Measurements from ENCODE around the gene MET.

MET gene

DNA sequence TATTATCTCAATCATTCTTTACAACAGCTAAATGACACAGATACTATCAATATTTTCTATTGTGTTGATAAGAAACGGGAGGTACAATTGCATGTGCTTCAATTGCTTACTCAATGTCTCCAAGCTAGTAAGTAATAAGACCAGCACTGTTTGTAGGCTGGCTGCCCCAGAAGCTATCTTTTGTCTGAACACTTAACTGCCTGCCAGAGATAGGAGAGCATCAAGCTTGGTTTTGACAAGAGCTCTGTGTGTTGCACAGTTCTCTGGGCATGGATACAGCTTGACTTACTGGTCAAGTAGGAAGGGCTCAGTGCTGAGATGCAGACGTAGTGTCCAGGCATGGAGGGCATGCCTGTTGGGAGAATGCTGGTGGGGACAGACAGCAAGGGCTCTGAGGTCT, 164.1 kb downstream of the MET start:
- TF ChIP-seq CTCF (IDR thresholded peaks at IDR 0.05; ENCODE audit: borderline replicate concordance, control extremely low read depth, extremely low read depth, insufficient read depth, missing control alignments) = no peak
- no peak for DNase-seq (ENCODE audit: low spot score)
- in situ Hi-C loops (cut with MboI; ENCODE audit: low sequenced_read_pairs, unreplicated experiment) = no loop called here

- TF ChIP-seq CTCF (IDR thresholded peaks at IDR 0.05; ENCODE audit: borderline replicate concordance, control extremely low read depth, extremely low read depth, insufficient read depth, missing control alignments) = no peak
- in situ Hi-C loops (cut with MboI; ENCODE audit: low sequenced_read_pairs, unreplicated experiment) = no loop called here
- DNase-seq (ENCODE audit: low spot score) = no peak
Observed at GRCh38 chr7:116836911-116837310, 164.9 kb downstream of the MET start.

DNA sequence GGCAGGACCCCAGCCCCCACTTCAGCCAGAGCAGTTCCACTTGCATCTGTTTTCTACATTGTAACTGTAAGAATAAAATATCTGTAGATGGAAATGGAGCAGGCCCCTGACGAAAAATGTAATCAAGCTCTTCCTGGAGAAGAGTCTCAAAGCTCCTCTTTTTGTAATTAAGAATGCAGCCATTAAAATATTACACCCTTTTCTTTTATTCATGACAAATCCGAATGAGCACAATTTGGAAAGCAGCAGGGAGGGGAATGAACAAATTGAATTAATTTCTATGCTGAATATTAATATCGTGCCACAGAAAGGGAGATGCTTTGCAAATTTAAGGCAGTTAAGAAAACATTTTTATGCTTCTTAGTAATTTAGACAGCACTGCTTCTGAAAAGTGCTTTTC, 165.6 kb downstream of the MET start:
- no peak for TF ChIP-seq CTCF (IDR thresholded peaks at IDR 0.05; ENCODE audit: borderline replicate concordance, control extremely low read depth, extremely low read depth, insufficient read depth, missing control alignments)
- in situ Hi-C loops (cut with MboI; ENCODE audit: low sequenced_read_pairs, unreplicated experiment) = no loop called here
- no peak for DNase-seq (ENCODE audit: low spot score)

- in situ Hi-C loops (cut with MboI; ENCODE audit: low sequenced_read_pairs, unreplicated experiment) = no loop called here
- DNase-seq (ENCODE audit: low spot score) = no peak
- TF ChIP-seq CTCF (IDR thresholded peaks at IDR 0.05; ENCODE audit: borderline replicate concordance, control extremely low read depth, extremely low read depth, insufficient read depth, missing control alignments) = no peak
Observed at GRCh38 chr7:116840256-116840655, 168.3 kb downstream of the MET start.

- no peak for DNase-seq (ENCODE audit: low spot score)
- in situ Hi-C loops (cut with MboI; ENCODE audit: low sequenced_read_pairs, unreplicated experiment) = no loop called here
- no peak for TF ChIP-seq CTCF (IDR thresholded peaks at IDR 0.05; ENCODE audit: borderline replicate concordance, control extremely low read depth, extremely low read depth, insufficient read depth, missing control alignments)
Observed at GRCh38 chr7:116842371-116842770, 170.4 kb downstream of the MET start.

- no peak for TF ChIP-seq CTCF (IDR thresholded peaks at IDR 0.05; ENCODE audit: borderline replicate concordance, control extremely low read depth, extremely low read depth, insufficient read depth, missing control alignments)
- in situ Hi-C loops (cut with MboI; ENCODE audit: low sequenced_read_pairs, unreplicated experiment) = no loop called here
- DNase-seq (ENCODE audit: low spot score) = no peak
Observed at GRCh38 chr7:116843378-116843777, 171.4 kb downstream of the MET start.
